ENCODE data around the gene PTPRN2. TPM values are rescaled to one million over a fixed set of nuclear protein-coding genes. Genes with fewer than 3 reads are reported as not detected.

PTPRN2 gene
- total and polyA plus RNA-seq, 2 donors (not counting 3 experiments of a cell fraction or from before 2014, with no cell fraction given), result 0.62 to 0.88 TPM

GRCh38 chr7:157555944-157556641 lies 1031.5 kb downstream of the PTPRN2 start:
- Histone ChIP-seq H2AFZ (ENCODE audit: low read depth, low read length) (no peak overlapping the region), H3K27me3 (ENCODE audit: control insufficient read depth in 2 of 2, insufficient read depth in 2 of 2, low read length in 2 of 2) (no peaks in the 10 kb centered on the region), H4K20me1 (replicated peaks; ENCODE audit: control insufficient read depth, extremely low read depth, insufficient read depth, low read length) (no peaks in the 10 kb centered on the region), H3K79me2 (ENCODE audit: control insufficient read depth, insufficient read depth, low read length) (no peaks in the 10 kb centered on the region), H3K27ac (ENCODE audit: insufficient read depth, low read depth, low read length) (no peak overlapping the region), H3K4me3 (replicated peaks in 1 of 3; ENCODE audit: insufficient read depth in 1 of 3, low read depth in 1 of 3, low read length in 3 of 3) (no peak overlapping the region), H3K4me2 (ENCODE audit: insufficient read depth, low read length) (no peak overlapping the region), H3K36me3 (ENCODE audit: control insufficient read depth in 2 of 2, extremely low read depth in 1 of 2, insufficient read depth in 2 of 2, low read length in 2 of 2) (no peaks in the 10 kb centered on the region), H3K9ac (replicated peaks; ENCODE audit: extremely low read depth, insufficient read depth, low read length) (no peak overlapping the region), H3K9me1 (replicated peaks; ENCODE audit: control insufficient read depth, extremely low read depth, insufficient read depth, low read length) (no peaks in the 10 kb centered on the region), H3K4me1 (ENCODE audit: control insufficient read depth, extremely low read depth, insufficient read depth, low read length) (no peaks in the 10 kb centered on the region), H3K9me3 (replicated peaks; ENCODE audit: control insufficient read depth, insufficient read depth, low read length) (no peaks in the 10 kb centered on the region)
- FAIRE-seq (no peak), DNase-seq (ENCODE audit: low read depth, low spot score) (no peak)
- BruUV-seq (replicated peaks), result no TSS peak
- TF ChIP-seq MAX (IDR thresholded peaks at IDR 0.05; ENCODE audit: insufficient read depth, insufficient read length) (no peak), JUN (IDR thresholded peaks at IDR 0.05; ENCODE audit: borderline replicate concordance, insufficient read depth, insufficient read length, low read depth) (no peak)
- ChIA-PET CTCF (no interaction called here), POLR2A (no interaction called here)
- intact Hi-C loops (cut with micrococcal nuclease) (no loop called here), dilution Hi-C loops (cut with MboI; ENCODE audit: extremely low pct_ligation_motif_present, low sequenced_read_pairs) (no loop called here)

GRCh38 chr7:157555313-157555712 lies 1032.3 kb downstream of the PTPRN2 start:
- FAIRE-seq (no peak), DNase-seq (ENCODE audit: low read depth, low spot score) (no peak)
- Histone ChIP-seq H3K9me1 (replicated peaks; ENCODE audit: control insufficient read depth, extremely low read depth, insufficient read depth, low read length) (no peaks in the 10 kb centered on the region), H3K79me2 (ENCODE audit: control insufficient read depth, insufficient read depth, low read length) (no peaks in the 10 kb centered on the region), H3K4me2 (ENCODE audit: insufficient read depth, low read length) (no peak overlapping the region), H3K27me3 (ENCODE audit: control insufficient read depth in 2 of 2, insufficient read depth in 2 of 2, low read length in 2 of 2) (no peaks in the 10 kb centered on the region), H3K4me1 (ENCODE audit: control insufficient read depth, extremely low read depth, insufficient read depth, low read length) (no peaks in the 10 kb centered on the region), H3K9ac (replicated peaks; ENCODE audit: extremely low read depth, insufficient read depth, low read length) (no peak overlapping the region), H3K27ac (ENCODE audit: insufficient read depth, low read depth, low read length) (no peak overlapping the region), H3K4me3 (replicated peaks in 1 of 3; ENCODE audit: insufficient read depth in 1 of 3, low read depth in 1 of 3, low read length in 3 of 3) (no peak overlapping the region), H3K36me3 (ENCODE audit: control insufficient read depth in 2 of 2, extremely low read depth in 1 of 2, insufficient read depth in 2 of 2, low read length in 2 of 2) (no peaks in the 10 kb centered on the region), H4K20me1 (replicated peaks; ENCODE audit: control insufficient read depth, extremely low read depth, insufficient read depth, low read length) (no peaks in the 10 kb centered on the region), H2AFZ (ENCODE audit: low read depth, low read length) (no peak overlapping the region), H3K9me3 (replicated peaks; ENCODE audit: control insufficient read depth, insufficient read depth, low read length) (no peaks in the 10 kb centered on the region)
- dilution Hi-C loops (cut with MboI; ENCODE audit: extremely low pct_ligation_motif_present, low sequenced_read_pairs) (no loop called here), intact Hi-C loops (cut with micrococcal nuclease) (no loop called here)
- TF ChIP-seq POLR2AphosphoS5 (IDR thresholded peaks at IDR 0.05; ENCODE audit: insufficient read depth, low read depth, low read length), result no peak
- no peak for TF ChIP-seq EZH2 (IDR thresholded peaks at IDR 0.05; ENCODE audit: borderline replicate concordance, low read depth, low read length, severe bottlenecking)
- no peak for TF ChIP-seq CTCF (IDR thresholded peaks at IDR 0.05; ENCODE audit: extremely low read depth in 1 of 2, insufficient read depth in 1 of 2, low read depth in 1 of 2, low read length in 2 of 2)
- no peak for TF ChIP-seq JUN (IDR thresholded peaks at IDR 0.05; ENCODE audit: borderline replicate concordance, insufficient read depth, insufficient read length, low read depth)
- no peak for TF ChIP-seq MAX (IDR thresholded peaks at IDR 0.05; ENCODE audit: insufficient read depth, insufficient read length)
- TF ChIP-seq FOS (IDR thresholded peaks at IDR 0.05; ENCODE audit: borderline replicate concordance, insufficient read depth, low read length), result no peak
- TF ChIP-seq MYC (IDR thresholded peaks at IDR 0.05; ENCODE audit: low read depth, low read length), result no peak
- no peak for TF ChIP-seq POLR2A (IDR thresholded peaks at IDR 0.05; ENCODE audit: low read depth, low read length)
- TF ChIP-seq GATA2 (IDR thresholded peaks at IDR 0.05; ENCODE audit: insufficient read depth, insufficient read length, low read depth, low read length), result no peak
- CTCF ChIA-PET, result no interaction called here
- no TSS peak for BruUV-seq (replicated peaks)
- POLR2A ChIA-PET, result no interaction called here

Measured in endothelial cell of umbilical vein (primary cell).